ENCODE measurements around the gene ASXL1.

The ASXL1 gene

GRCh38 chr20:32456869-32457478 lies 98.8 kb downstream of the ASXL1 start:
- TF ChIP-seq CTCF (IDR thresholded peaks at IDR 0.05; ENCODE audit: low read depth, low read length), result peak; percentile 79
- Histone ChIP-seq H3K9me3 (no peaks in the 10 kb centered on the region), H3K4me3 (ENCODE audit: low read depth, low read length) (peak overlapping the region; percentile 48), H3K36me3 (peaks cover 32% of the 10 kb centered on the region), H3K4me1 (peaks cover 20% of the 10 kb centered on the region), H3K27me3 (no peaks in the 10 kb centered on the region)
- DNase-seq, result peak; percentile 95

GRCh38 chr20:32457479-32457986 lies 99.4 kb downstream of the ASXL1 start:
- Histone ChIP-seq H3K4me1 (peaks cover 20% of the 10 kb centered on the region), H3K27me3 (no peaks in the 10 kb centered on the region), H3K4me3 (ENCODE audit: low read depth, low read length) (peak overlapping the region; percentile 48), H3K9me3 (no peaks in the 10 kb centered on the region), H3K36me3 (peaks cover 29% of the 10 kb centered on the region)
- peak; percentile 98 for DNase-seq
- no peak for TF ChIP-seq CTCF (IDR thresholded peaks at IDR 0.05; ENCODE audit: low read depth, low read length)

GRCh38 chr20:32458061-32458836 lies 100.1 kb downstream of the ASXL1 start:
- Histone ChIP-seq H3K36me3 (peaks cover 26% of the 10 kb centered on the region), H3K4me1 (peaks cover 20% of the 10 kb centered on the region), H3K27me3 (no peaks in the 10 kb centered on the region), H3K9me3 (no peaks in the 10 kb centered on the region), H3K4me3 (ENCODE audit: low read depth, low read length) (peak overlapping the region; percentile 48)
- no peak for DNase-seq
- TF ChIP-seq CTCF (IDR thresholded peaks at IDR 0.05; ENCODE audit: low read depth, low read length), result no peak

- no peak overlapping the region for H3K4me3 ChIP-seq (ENCODE audit: low read depth, low read length)
- no peaks in the 10 kb centered on the region for H3K9me3 ChIP-seq
- peaks cover 21% of the 10 kb centered on the region for H3K36me3 ChIP-seq
- H3K4me1 ChIP-seq, result peaks cover 21% of the 10 kb centered on the region
- TF ChIP-seq CTCF (IDR thresholded peaks at IDR 0.05; ENCODE audit: low read depth, low read length), result no peak
- DNase-seq, result no peak
- no peaks in the 10 kb centered on the region for H3K27me3 ChIP-seq
Observed at GRCh38 chr20:32458837-32459220, 100.7 kb downstream of the ASXL1 start.

GRCh38 chr20:32460231-32460630 lies 102.1 kb downstream of the ASXL1 start:
- Histone ChIP-seq H3K36me3 (peaks cover 23% of the 10 kb centered on the region), H3K27me3 (no peaks in the 10 kb centered on the region), H3K9me3 (no peaks in the 10 kb centered on the region), H3K4me3 (ENCODE audit: low read depth, low read length) (no peak overlapping the region), H3K4me1 (peaks cover 28% of the 10 kb centered on the region)
- no peak for TF ChIP-seq CTCF (IDR thresholded peaks at IDR 0.05; ENCODE audit: low read depth, low read length)
- DNase-seq, result no peak

All from BE2C (cell line).